GM06990 (cell line): Measurements from ENCODE around the gene AGPAT1.

Experiments
- DNase-seq: peaks from one replicate; pipeline ENCODE4 v3.0.0-alpha.2; 2011; ENCODE audit not compliant: insufficient read length; ENCODE audit errors: extremely low read depth
- H3K27me3 ChIP-seq: replicated peaks from 2 replicates; pipeline ENCODE4 v1.6.0; 2011; ENCODE audit warnings: low read length; ENCODE audit not compliant: control insufficient read depth, insufficient read depth
- H3K36me3 ChIP-seq: 2 replicates; pipeline ENCODE4 v1.5.1; 2011; ENCODE audit warnings: low read length; ENCODE audit not compliant: control insufficient read depth, insufficient read depth
- H3K4me3 ChIP-seq: replicated peaks from 2 replicates; pipeline ENCODE4 v1.5.1; 2011; ENCODE audit warnings: low read depth, mild to moderate bottlenecking, control low read depth, low read length
- CTCF ChIP-seq: IDR thresholded peaks from 2 replicates; pipeline ENCODE4 v1.5.1; 2011; ENCODE audit warnings: low read length, control low read depth, mild to moderate bottlenecking, inconsistent platforms; ENCODE audit not compliant: insufficient read depth, poor library complexity, severe bottlenecking

Gene AGPAT1

DNA sequence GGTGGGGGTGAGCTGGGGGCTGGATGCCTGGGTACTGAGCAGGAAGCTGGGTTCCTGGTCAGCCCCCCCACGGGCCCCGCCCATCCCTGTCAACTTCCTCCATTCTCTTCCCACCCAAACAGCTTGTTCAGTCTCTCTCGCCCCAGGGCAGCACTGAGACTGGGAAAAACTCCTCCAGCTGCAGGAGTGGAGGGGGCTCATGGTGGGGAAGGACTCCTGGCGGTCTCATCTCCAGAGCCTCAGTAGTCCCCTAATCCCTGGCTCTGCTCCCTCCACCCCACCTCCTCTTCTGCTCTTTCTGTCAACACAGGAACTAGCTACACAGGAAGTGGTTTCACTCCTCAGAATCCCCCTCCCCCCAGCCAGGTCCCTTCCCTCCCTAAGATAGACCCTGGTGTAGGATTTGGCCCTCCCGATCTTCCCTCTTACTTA is 16.7 kb upstream of the AGPAT1 start, which contains the start of gene GPSM3:
Gene GPSM3, minus strand, starts transcription at position 36 of the 432 bp plus-strand sequence. CDS start 130 bp downstream, outside the sequence.
- no peak for TF ChIP-seq CTCF
- Histone ChIP-seq H3K4me3 (peak within 1 kb of the TSS; percentile 92), H3K27me3 (no peaks in the 10 kb centered on the region), H3K36me3 (no peaks in the 10 kb centered on the region; the same call in none of the 2 replicates)
- DNase-seq, result peak; percentile 81

DNA sequence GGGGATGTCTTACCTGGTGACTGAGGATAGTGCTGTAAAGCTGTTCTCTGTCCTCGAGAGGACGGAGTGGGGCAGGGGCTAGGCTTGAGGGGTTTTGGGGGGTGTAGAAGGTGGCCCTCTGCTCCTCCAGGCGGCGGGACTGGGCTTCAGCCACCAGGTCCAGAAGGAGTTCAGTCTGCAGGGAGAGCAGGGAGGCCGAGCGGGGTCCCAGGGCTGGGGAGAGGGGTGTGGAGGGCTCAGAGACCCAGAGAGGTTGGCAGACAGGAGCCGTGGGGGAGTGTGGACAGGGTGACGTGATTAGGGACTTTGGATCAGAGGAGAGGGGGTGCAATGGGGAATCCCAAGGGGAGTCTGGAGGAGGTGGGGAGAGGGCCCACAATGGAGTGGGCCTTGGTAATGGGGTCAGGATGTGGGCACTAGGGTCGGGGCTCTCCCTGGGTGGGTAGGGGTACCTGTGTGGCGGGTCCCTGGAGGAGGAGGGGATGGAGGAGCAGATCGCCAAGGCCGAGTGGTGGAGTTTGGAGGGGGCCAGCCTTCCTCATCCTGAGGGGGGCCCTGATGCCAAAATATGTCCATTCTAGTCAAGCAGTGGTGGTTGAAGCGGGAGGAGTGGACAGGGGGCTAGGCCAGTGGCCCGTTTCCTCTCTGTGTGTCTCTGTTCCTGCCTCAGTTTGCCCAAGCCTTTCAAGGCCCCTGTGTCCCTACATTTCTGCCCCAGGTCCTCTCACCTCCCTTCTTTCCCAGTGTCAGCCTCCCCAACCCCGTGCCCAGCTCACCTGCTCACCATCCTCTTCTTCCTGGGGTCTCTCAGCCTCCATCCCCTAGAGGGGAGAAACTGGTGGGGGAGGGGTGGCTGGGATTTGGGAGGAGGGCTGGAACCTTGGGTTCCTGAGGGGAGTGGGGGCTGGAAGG is 16.1 kb upstream of the AGPAT1 start:
- no peaks in the 10 kb centered on the region for H3K27me3 ChIP-seq
- peak overlapping the region; percentile 92 for H3K4me3 ChIP-seq
- peaks cover 5% of the 10 kb centered on the region for H3K36me3 ChIP-seq
- TF ChIP-seq CTCF, result no peak
- no peak for DNase-seq

DNA sequence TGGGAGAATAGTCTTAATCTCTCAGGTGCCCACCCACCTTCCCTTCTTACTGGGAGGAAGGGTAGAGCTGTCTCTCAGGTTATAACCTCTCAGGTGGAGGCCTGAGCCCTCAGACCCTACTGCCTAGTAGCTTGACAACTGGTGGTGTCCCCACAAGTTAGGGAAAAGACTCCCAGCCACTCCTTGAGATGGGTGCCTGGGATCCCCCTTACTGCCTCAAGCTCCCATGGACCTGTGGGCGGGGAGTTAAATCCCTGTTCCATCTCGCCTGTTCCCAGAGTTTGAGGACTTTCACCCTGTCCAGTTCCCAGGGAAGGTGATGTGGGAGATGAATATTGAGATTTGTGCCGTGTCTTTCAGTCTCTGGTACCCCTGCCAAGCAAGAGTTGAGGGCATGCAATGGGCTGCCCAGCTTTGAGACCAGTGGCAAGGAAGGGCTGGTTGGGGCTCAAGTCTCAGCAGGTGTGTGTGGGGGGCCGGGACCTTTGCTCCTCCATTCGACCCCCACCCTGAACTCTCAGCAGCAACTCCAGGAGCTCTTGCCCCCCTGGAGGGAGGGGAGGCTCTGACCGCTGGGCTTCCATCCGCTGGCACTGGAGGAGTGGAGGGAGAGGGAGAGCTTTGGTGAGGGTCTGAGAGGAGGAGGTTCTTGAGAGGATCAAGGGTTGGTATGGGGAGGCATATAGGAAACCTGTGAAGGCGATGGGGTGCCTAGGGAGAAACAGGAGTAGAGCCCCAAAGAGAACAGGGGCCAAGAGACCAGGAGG is 15.2 kb upstream of the AGPAT1 start:
- no peak for TF ChIP-seq CTCF
- no peak for DNase-seq
- peak overlapping the region; percentile 92 for H3K4me3 ChIP-seq

GRCh38 chr6:32190054-32190851 is 14.4 kb upstream of the AGPAT1 start, which contains the start of gene PBX2:
Gene PBX2 (minus strand): TSS chr6:32190202. CDS start chr6:32189915, 287 bp downstream.
- peak; percentile 85 for DNase-seq
- Histone ChIP-seq H3K36me3 (peaks cover 12% of the 10 kb centered on the region), H3K4me3 (peak within 1 kb of the TSS; percentile 92), H3K27me3 (no peaks in the 10 kb centered on the region)
- no peak for TF ChIP-seq CTCF

More for the DNA sequence above, 15.2 kb upstream of the AGPAT1 start:
- H3K36me3 ChIP-seq, result peaks cover 12% of the 10 kb centered on the region
- H3K27me3 ChIP-seq, result no peaks in the 10 kb centered on the region

DNA sequence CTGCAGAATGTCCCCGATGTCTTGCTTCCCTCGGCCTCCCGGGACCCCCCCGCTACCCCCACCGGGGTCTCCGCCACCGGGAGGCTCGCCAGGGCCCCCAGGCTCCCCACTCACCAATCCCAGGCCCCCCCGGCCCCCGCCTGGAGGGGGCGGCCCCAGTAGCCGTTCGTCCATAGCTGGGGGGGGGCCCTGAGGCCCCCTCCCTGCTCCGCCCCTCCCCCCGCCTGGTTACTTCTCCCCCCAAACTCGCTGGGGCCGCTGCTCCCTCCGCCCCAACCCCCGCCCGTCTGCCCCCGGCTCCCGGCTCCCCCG is 13.8 kb upstream of the AGPAT1 start:
- peaks cover 12% of the 10 kb centered on the region for H3K36me3 ChIP-seq
- H3K27me3 ChIP-seq, result no peaks in the 10 kb centered on the region
- peak overlapping the region; percentile 92 for H3K4me3 ChIP-seq
- no peak for DNase-seq
- TF ChIP-seq CTCF, result no peak
